ENCODE measurements around the gene OR2K2.
"Not testable (repeated sequence)": the region's sequence is repeated elsewhere in the genome, so short reads cannot be mapped to it uniquely, and the experiment has no call there.

The OR2K2 gene

DNA sequence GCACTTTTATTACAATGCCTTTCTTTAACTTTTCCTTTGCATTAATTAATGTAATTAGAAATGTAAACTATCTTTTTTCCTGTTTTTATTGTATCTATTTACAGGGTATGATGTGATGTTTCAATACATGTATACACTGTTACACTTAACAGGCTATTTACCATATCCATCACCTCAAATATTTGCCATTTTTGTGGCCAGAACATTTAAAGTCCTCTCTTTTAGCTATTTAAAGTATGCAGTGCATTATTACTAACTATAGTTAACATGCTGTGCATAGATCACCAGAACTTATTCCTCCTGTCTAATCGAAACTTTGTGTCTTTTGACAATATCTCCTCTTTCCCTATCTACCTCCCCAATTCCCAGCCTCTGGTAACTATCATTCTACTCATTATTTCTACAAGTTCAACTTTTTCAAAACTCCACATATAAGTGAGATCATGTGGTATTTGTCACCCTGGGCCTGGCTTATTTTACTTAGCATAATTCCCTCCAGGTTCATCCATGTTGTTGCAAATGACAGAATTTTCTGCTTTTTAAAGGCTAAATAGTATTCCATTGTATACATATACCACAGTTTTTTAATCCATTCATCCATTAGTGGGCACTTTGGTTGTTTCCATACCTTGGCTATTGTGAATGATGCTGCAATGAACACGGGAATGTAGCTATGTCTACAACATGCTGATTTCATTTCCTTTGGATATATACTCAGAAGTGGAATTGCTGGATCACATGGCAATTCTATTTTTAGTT lies 32.8 kb downstream of the OR2K2 start:
- DNase-seq = no peak

DNA sequence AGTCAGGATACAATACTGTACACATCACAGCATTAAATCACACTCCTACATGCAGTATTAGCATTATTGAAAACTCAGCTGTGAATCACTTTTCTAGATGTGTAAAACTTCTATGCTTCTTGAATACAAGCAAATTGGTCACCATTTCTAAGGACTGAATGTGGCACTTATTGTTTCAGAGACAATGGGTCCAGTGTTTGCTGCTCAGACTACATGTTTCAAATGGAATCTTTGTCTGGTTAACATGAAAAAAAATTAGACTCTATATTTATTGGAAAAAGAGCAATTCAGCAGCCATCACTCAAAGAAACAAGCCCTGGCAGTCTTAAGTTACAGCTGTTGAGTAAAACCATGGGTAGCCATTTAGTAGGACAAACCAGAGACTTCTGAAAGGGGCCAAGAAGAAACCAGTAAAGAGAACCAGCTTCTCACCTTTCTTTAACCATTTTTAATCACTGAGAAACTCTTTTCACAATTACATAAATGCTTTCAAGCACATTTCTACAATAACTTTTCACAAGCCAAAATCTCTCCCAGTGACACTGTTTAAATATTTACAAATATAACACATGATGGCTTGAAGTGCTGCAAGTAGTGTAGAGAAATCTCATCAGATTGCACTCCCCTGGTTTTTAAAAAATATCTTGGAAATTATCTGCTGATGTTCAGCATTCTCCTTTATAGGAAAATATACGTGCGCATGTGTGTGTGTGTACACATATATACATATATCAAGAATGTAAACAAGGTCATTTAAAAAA lies 35.2 kb downstream of the OR2K2 start:
- no peak for DNase-seq

DNA sequence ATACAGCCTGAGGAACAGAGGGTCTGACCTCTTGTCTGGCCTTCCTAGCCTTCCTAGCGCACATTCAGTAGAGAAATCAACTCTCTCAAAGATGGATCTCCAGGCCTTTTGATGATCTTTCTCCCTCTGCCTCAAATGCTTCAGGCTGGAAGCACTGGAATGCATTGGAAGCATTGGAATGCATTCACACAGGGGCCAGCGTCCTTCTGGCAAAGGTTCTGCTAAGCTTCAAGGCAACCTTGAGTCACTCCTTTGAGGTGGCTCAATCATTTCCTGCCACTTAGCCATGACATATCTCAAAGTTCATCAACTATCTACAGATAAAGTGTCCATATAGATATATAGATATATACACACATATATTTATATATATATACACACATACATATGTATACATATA lies 42.9 kb downstream of the OR2K2 start:
- no peak for DNase-seq

DNA sequence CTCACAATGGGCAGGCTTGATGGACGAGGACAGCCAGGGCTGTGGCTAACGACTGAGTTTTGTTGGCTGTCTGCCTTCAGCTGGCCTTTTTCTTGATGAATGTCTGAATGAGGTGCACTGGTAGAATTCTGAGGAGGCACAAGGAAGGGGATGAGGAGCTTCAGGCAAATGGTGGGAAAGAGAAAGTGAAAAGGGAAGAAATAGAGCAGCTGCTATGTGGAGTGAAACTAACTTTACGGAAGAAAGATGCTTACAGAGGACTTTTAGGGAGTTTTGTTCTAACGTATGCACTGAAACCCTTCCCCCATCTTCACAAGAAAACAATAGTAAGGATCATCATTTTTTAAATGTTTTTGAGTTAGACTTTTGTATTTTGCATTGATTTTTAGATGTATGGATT lies 45.3 kb downstream of the OR2K2 start:
- DNase-seq = no peak

DNA sequence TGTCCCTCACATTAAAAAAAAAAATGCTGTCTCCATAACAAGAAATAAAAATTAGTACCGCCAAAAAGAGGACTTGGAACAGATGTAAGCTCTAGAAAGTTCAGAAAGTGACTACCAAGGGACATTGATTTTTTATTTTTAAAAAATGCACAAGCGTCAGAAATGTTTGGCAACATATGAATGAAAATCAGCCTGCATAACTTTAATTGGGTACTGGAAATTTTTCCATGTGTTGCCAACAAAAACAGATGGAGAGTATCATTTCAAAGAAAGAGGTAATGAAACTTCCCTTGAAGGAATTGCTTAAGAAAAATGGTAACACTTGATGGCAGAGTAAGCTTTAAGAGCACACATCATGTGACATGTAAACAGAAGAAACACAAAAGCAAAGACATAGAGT lies 47.2 kb downstream of the OR2K2 start:
- DNase-seq = no peak

DNA sequence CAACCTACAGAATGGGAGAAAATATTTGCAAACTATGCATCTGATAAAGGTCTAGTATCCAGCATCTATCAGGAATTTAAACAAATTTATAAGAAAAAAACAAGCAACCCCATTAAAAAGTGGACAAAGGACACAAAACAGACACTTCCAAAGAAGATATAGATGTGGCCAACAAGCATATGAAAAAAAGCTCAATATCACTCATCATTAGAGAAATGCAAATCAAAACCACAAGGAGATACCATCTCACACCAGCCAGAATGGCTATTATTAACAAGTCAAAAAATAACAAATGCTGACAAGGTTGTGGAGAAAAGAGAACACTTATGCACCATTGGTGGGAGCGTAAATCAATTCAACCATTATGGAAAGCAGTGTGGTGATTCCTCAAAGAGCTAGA lies 49.2 kb downstream of the OR2K2 start:
- not testable (repeated sequence) for DNase-seq
